Subcutaneous preadipocyte (primary cell): ENCODE data around the gene HBEGF. TPM values are rescaled to one million over a fixed set of nuclear protein-coding genes. Genes with fewer than 3 reads are reported as not detected.

Experiments
- total RNA-seq: library from RNA; depleted of rRNA; stranded (reverse); fragments of >200 nt; gene quantifications from 2 replicates; pipeline ENCODE4 v1.2.3, GENCODE V29; 2012

The HBEGF gene, protein sequence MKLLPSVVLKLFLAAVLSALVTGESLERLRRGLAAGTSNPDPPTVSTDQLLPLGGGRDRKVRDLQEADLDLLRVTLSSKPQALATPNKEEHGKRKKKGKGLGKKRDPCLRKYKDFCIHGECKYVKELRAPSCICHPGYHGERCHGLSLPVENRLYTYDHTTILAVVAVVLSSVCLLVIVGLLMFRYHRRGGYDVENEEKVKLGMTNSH
- 0.73 and 1.4 TPM in 2 replicates for total RNA-seq

DNA sequence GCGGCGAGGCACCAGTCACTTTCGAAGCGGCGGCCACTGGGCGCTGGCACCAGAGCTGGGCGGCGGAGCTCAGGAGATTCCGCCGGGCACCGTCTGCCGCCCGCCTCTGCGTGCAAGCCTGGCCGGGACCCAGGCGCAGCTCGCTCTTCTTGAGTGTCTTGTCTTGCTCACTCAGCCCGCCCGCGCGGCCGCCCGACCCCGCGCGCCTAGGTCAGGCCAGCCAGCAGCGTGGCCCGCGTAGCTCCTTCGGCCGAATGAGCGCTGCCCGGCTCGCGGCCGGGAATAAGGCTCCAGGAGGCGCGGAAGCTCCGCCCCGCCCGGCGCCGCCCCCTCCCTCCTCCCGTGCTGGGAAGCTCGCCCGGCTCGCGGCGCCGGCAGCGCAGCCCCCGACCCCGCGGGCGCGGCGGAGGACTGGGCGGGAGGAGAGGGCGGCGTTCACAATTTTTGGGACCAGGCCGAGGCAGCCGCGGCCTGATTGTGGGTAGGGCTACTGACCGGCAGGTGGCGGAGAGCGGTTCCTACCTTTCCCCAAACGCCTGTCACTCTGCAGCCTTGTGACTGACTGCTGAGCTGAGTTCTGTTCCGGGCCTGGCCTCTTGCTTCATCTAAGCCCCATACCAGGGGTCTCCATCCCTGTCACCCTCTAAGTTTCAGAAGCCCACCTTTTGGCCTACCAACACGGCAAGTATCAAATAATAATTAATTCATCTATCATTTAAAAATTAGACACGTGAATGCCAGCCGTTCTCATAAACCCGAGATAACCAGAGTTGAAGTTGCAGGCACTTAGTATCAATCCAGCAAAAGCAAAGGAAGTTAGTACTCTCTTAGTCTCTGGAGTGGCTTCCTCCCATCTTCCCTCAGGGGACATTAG is at the start of gene HBEGF:
TSS of gene HBEGF (minus strand) at position 256 of the 874 bp plus-strand sequence. CDS start 275 bp downstream, outside the sequence.

DNA sequence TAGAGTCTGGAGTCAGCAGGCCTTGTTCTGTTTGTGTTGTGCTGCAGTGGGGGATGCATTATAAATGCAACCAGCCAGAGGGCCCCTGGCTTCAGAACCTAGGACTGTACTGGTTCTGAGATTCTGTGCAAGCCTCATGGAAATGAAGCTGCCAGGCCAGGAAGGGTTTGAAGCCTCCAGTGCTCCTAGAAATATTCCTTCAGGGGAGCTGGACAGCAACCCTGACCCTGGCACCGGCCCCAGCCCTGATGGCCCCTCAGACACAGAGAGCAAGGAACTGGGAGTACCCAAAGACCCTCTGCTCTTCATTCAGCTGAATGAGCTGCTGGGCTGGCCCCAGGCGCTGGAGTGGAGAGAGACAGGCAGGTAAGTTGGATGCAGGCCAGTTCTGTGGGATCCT is 13.7 kb upstream of the HBEGF start, which contains the start of gene SLC4A9:
TSS of gene SLC4A9 (plus strand) at position 94 of the 400 bp plus-strand sequence. CDS start at position 137, 43 bp downstream.

DNA sequence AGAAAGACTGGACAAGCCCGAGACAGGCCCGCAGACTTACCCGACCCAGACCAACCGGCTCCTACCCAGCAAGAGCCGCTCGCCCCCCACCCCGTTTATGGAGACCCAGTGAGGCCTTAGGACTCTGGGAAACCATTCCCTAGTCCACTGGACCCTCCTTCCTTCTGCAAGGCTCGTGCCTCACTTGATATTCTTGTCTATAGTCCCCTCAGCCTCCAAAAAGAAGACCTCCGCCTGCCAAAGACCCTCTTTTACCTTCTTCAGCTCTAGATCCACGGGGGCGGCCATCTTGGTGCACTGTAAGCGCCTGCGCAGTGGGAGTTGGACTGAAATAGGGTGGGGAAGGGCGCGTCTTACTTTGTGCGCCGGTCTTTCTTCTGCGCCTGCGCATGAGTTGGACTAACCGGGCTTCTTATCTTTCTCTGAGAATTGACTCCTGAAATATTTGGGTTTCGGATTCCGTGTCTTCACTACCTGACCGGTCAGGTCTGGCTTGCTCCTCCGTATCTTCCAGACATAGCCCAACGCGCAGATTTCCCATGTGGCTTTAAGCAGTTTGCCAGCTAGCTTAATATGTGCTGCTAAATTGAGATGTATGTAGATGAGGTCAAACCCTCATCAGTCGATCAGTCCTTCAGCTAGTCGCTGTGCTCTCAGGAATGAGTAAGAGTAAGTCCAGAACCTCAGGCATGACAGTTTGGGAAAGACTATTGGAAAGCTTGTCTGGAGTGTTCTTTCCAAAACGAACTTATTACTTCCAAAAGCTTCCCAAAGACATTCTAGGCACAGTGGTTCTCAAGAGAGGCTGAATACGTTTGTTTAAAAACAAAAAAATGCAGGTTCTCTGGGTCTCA is 43.4 kb downstream of the HBEGF start, which contains the start of gene PFDN1:
TSS of gene PFDN1 (minus strand) at position 316 of the 854 bp plus-strand sequence. CDS start at position 288, 28 bp downstream.

Other genes with a start within 250 kb of the HBEGF start
- gene PURA, start 232.5 kb downstream of the HBEGF start, total RNA-seq: 11.4 and 14.3 TPM in 2 replicates
- 3.7 TPM in 2 replicates for gene IGIP, start 220.7 kb downstream of the HBEGF start, total RNA-seq
- gene CYSTM1, start 171.4 kb downstream of the HBEGF start, total RNA-seq: 22.3 and 25.7 TPM in 2 replicates
- 47.7 and 51.8 TPM in 2 replicates for gene PFDN1, start 43.5 kb downstream of the HBEGF start, total RNA-seq
- not detected in 2 replicates for gene SLC4A9, start 13.6 kb upstream of the HBEGF start, total RNA-seq
- 58.8 and 79.0 TPM in 2 replicates for gene ANKHD1, start 55.2 kb upstream of the HBEGF start, total RNA-seq
- gene EIF4EBP3, start 201.1 kb upstream of the HBEGF start, total RNA-seq: 0.39 and 2.6 TPM in 2 replicates
- gene SRA1, start 210.9 kb upstream of the HBEGF start, total RNA-seq: 27.6 and 34.8 TPM in 2 replicates
- 9.8 and 12.5 TPM in 2 replicates for gene APBB3, start 218.0 kb upstream of the HBEGF start, total RNA-seq
- gene SLC35A4, start 218.2 kb upstream of the HBEGF start, total RNA-seq: 9.9 and 13.5 TPM in 2 replicates